NCI-H524 (cell line): ENCODE measurements around the gene MATN4.
A peak's percentile ranks its signal among the peaks of the same experiment; 100 is the strongest.
"Not testable (repeated sequence)": the region's sequence is repeated elsewhere in the genome, so short reads cannot be mapped to it uniquely, and the experiment has no call there.

Experiments used
- DNase-seq, 2 experiments: peaks; one replicate each; lab custom pipeline; 2025; lab: John Stamatoyannopoulos, UW

Gene MATN4

GRCh38 chr20:45308117-45308778 lies at the start of gene MATN4:
Gene MATN4, minus strand, starts transcription at chr20:45308299. Its CDS starts 2,717 bp downstream, at chr20:45305582.
- DNase-seq: no peak

GRCh38 chr20:45355209-45356084 lies 47.3 kb upstream of the MATN4 start:
- no peak for DNase-seq

GRCh38 chr20:45354423-45355208 lies 46.5 kb upstream of the MATN4 start:
- no peak for DNase-seq

- no peak for DNase-seq
Observed at GRCh38 chr20:45353746-45354145, 45.6 kb upstream of the MATN4 start.

- no peak for DNase-seq
Observed at GRCh38 chr20:45352729-45353128, 44.6 kb upstream of the MATN4 start.

GRCh38 chr20:45350795-45351194 lies 42.7 kb upstream of the MATN4 start:
- not testable (repeated sequence) for DNase-seq

GRCh38 chr20:45350217-45350616 lies 42.1 kb upstream of the MATN4 start:
- no peak for DNase-seq

GRCh38 chr20:45347936-45348778 lies 40.1 kb upstream of the MATN4 start, which contains the start of gene SDC4:
Gene SDC4, minus strand, starts transcription at chr20:45348424. Its CDS starts 40 bp downstream, at chr20:45348384.
- DNase-seq: peak in 1 of 2 experiments; percentile 36

GRCh38 chr20:45347297-45347935 lies 39.3 kb upstream of the MATN4 start:
- no peak for DNase-seq

GRCh38 chr20:45346851-45347250 lies 38.8 kb upstream of the MATN4 start:
- DNase-seq: no peak

GRCh38 chr20:45346291-45346718 lies 38.2 kb upstream of the MATN4 start:
- no peak for DNase-seq

- DNase-seq: peak; percentile 9 to 48
Observed at GRCh38 chr20:45345104-45345936, 37.2 kb upstream of the MATN4 start.

- DNase-seq: no peak
Observed at GRCh38 chr20:45344168-45344860, 36.2 kb upstream of the MATN4 start.

- DNase-seq: no peak
Observed at GRCh38 chr20:45343532-45344167, 35.6 kb upstream of the MATN4 start.

- no peak for DNase-seq
Observed at GRCh38 chr20:45342855-45343531, 34.9 kb upstream of the MATN4 start.

GRCh38 chr20:45341939-45342854 lies 34.1 kb upstream of the MATN4 start:
- no peak for DNase-seq

- no peak for DNase-seq
Observed at GRCh38 chr20:45341579-45341938, 33.5 kb upstream of the MATN4 start.
